Measurements from ENCODE around the gene SYCP3.

- TF ChIP-seq YY1 (IDR thresholded peaks at IDR 0.05; ENCODE audit: low read depth) (no peak), REST (IDR thresholded peaks at IDR 0.05; ENCODE audit: low read depth) (no peak), RAD21 (IDR thresholded peaks at IDR 0.05; ENCODE audit: low read depth) (no peak), CREB1 (IDR thresholded peaks at IDR 0.05; ENCODE audit: low read depth) (no peak), EP300 (IDR thresholded peaks at IDR 0.05; ENCODE audit: borderline replicate concordance) (no peak), TAF1 (IDR thresholded peaks at IDR 0.05; ENCODE audit: low read depth) (no peak), MAX (IDR thresholded peaks at IDR 0.05) (no peak), ZBTB7A (IDR thresholded peaks at IDR 0.05; ENCODE audit: low read depth) (no peak), FOXM1 (IDR thresholded peaks at IDR 0.05; ENCODE audit: borderline replicate concordance, low read depth) (no peak), EGR1 (IDR thresholded peaks at IDR 0.05) (no peak), NFIC (IDR thresholded peaks at IDR 0.05) (no peak), TEAD4 (IDR thresholded peaks at IDR 0.05) (no peak)
These were observed 6.9 kb upstream of the SYCP3 start for GRCh38 chr12:101746196-101746595.

All from Ishikawa (cell line).